Fibroblast of skin of back (primary cell): ENCODE results near the gene OLFML2B. TPM values are rescaled to one million over a fixed set of nuclear protein-coding genes. Genes with fewer than 3 reads are reported as not detected.
A peak's percentile ranks its signal among the peaks of the same experiment; 100 is the strongest.
"Not testable (repeated sequence)": the region's sequence is repeated elsewhere in the genome, so short reads cannot be mapped to it uniquely, and the experiment has no call there.

Source experiments
- DNase-seq: peaks from one replicate; pipeline ENCODE4 v3.0.0-alpha.2; 2013
- polyA plus RNA-seq, 2 experiments: library from polyadenylated mRNA; unstranded; fragments of 120-200 nt; gene quantifications; one replicate each; pipeline ENCODE4 v1.2.1, GENCODE V29; 2013; ENCODE audit not compliant: insufficient read length in 2 of 2

The OLFML2B gene
- polyA plus RNA-seq (2013, experiment 1 of 2; ENCODE audit: insufficient read length): 108 TPM
- 275 TPM for polyA plus RNA-seq (2013, experiment 2 of 2; ENCODE audit: insufficient read length)

DNA sequence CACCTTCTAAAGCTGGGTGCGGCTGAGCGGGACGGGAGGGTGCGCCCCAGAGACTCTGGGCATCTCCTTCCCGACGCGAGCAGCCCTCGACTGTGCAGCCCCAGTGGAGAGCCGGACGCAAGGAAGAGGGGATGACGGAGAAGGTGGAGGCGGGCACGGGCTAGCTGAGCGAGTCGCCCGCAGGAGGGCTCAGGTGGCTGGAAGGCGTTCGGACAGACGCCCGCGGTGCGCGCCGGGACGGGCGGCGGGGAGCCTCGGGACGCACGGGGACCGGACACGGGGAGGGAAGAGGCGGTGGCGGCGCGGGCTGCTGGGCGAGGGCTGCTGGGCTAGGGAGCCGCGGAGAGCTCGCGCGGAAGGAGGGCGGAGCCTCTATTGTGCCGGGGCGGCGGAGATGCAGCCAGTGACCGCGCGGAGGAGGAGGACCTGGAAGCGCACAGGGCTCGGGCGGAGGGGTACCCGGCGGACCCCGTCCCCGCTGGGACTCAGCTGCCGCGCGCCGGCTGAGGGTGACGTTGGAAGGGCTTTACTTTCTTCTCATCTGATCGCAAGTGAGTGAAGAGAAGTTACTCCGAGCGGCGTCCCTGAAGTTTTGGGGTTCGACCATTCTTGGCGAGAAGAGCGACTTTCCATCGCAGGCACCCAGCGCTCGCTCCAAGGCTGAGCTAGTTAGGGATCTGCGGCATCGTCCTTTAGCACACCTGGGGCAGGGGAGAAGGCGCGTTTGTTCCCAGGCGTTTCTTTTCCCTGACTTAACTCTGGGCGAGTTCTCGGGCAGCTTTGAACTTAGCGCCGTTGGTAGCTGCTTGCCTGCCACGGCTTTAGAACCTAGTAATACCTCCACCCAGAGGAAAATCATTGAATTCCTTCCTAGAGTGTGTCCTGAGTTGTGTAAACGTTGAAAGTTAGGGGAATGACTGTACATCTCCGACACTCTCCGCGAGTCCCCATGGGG is at the start of gene OLFML2B:
OLFML2B (minus strand) TSS at position 323 of the 955 bp plus-strand sequence. CDS start 439 bp downstream, outside the sequence.
- DNase-seq: peak; percentile 93

DNA sequence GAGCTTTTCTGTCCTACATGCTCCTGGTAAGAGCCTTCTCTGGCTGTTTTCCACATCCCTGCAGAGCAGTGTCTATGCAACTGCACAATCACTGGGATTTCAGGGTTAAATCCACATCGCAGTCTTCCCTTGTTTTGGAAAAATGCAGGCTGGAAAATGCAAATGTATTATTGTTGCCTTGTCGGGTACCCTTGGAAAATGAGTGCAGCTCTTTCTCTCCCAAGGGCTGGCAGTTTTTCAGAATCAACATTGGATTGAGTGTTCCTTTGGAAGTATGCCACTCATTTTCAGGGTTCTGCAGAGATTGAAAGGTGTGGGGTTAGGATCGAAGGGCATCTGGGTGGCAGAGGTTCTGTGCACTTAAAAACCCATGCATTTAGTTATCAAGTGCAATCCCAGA is 49.1 kb upstream of the OLFML2B start:
- DNase-seq: no peak

GRCh38 chr1:162070825-162071224 is 47.2 kb upstream of the OLFML2B start:
- DNase-seq: no peak

DNA sequence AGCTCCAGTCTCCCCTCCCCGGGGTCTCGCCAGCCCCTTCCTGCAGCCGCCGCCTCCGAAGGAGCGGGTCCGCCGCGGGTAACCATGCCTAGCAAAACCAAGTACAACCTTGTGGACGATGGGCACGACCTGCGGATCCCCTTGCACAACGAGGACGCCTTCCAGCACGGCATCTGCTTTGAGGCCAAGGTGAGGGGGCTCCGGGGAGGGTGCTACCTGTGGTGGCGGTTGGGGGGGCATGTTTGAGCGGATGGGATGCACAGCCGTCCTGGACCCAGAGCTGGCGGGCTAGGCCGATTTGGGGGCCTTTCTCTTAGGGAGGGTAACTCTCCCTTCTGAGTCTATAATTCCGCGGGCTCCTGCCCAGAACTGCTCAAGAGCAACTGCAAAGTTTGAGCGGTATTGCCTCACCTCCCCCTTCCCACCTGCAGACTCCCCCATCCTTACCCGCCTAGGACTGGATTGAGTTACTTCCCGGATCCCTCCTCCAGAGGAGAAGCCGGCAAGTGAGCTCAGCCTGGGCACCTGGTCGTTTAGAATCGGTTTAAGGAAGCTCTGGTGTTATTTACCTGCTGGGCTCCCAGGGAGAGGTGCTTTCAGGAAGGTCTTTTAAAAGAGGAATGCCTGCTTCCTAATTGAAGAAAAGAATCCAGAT is 46.6 kb upstream of the OLFML2B start:
- DNase-seq: no peak

DNA sequence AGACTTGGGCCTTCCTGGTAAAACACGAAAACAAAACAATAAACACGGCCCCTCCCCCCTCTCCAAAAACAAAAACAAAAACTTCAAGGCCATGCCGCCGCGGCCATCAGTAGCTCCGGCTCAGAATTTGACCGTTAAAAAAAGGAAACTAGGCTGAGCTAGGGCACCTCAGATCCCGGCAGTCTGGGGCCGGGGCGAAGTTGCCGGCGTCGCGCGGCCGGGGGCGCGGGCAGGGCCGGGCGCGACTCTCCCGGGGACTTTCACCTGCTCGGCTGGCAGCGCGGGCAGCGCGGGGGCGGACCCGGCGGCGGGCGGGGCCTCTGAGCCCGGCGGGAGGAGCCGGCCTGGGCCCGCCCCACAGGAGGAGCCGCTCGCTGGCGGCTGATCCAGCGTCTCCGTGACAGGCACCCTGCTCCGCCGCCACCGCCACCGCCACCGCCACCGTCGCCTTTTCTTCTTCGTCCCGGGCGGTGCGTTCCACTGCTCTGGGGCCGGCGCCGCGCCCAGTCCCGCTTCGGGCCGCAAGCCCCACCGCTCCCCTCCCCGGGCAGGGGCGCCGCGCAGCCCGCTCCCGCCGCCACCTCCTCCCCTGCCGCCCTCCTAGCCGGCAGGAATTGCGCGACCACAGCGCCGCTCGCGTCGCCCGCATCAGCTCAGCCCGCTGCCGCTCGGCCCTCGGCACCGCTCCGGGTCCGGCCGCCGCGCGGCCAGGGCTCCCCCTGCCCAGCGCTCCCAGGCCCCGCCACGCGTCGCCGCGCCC is 45.8 kb upstream of the OLFML2B start, which contains the start of gene NOS1AP:
NOS1AP (plus strand) TSS at position 358 of the 760 bp plus-strand sequence. CDS start 487 bp downstream, outside the sequence.
- DNase-seq: peak; percentile 66

DNA sequence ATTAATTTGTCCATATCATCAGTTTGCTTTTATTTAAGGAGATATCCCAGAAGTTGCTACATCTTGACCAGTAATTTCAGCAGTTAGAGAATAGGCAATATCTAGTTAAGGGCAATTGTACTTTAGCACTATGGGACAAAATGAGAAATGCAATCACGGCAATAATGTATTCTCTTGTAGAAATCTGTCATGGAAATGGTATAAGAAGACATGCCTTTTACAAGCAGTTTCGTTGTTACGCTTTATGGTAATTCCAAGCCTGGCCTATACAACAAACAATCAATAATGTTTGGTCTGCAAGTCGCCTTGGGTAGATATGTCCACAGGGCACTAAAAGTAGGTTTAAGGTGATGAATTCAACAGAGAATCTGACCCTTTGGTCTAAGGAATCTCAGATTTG is 44.6 kb upstream of the OLFML2B start:
- no peak for DNase-seq

GRCh38 chr1:162067466-162067865 is 43.8 kb upstream of the OLFML2B start:
- DNase-seq: no peak

- DNase-seq: not testable (repeated sequence)
Measured at GRCh38 chr1:162066836-162067235, 43.2 kb upstream of the OLFML2B start.

GRCh38 chr1:162065016-162065415 is 41.3 kb upstream of the OLFML2B start:
- no peak for DNase-seq

- no peak for DNase-seq
Measured at GRCh38 chr1:162062542-162063015, 38.9 kb upstream of the OLFML2B start.

GRCh38 chr1:162060314-162060713 is 36.6 kb upstream of the OLFML2B start:
- DNase-seq: no peak

DNA sequence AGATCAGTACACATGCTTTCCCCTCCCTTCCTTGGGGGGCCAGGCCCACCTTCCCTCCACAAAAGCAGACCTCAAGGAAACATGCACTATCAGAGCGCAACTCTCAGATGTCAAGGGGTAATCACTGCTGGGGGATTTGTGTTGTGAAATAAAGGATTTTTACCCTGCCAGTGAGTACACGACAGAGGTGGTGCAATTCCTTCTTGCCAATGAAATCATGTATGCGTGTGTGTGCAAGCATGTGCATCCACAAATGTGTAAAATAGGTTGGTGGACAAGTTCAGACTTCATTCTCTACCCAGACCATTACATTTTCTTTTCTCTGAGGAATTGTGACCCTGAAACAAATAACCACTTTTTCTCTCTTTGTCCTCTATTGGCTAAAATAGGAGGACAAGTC is 36.1 kb upstream of the OLFML2B start:
- DNase-seq: no peak

DNA sequence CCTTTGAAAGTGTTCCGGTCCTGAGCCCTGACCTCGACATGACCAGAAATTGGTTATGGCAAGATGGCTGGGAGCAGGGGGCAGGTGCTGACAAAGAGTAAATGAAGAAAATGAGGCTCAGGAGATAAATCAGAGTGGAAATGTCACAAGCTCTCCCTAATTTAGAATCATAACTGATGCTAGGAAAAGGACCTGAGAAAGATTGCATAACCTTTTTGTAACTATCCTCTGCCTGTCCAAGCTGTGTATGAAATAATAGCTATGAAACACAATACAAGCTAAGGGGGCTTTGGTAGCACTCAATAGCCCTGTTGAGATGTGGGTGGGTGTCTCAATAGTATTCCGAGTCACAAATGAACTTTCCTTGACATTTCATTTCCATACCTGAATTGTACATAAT is 32.9 kb upstream of the OLFML2B start:
- no peak for DNase-seq

DNA sequence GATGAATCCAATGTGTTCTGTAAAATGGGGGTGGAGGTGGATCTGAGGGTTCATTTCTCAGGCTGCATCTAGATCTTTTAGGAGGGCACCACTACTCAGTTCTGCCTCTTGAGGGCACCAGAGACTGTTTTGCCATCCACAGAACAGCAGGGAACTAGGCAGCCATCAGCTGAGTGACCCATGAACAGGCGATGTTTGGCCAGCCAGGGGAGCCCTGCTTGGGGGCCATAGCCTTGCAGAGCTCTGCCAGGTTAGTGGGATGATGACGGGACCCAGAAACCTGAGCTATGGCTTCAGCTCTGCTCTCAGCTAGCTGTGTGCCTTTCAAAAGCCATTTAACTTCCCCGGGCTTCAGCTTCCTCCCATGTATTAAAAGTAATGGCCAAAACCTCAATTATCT is 32.4 kb upstream of the OLFML2B start:
- peak; percentile 73 for DNase-seq

GRCh38 chr1:162055062-162055461 is 31.4 kb upstream of the OLFML2B start:
- peak; percentile 91 for DNase-seq

DNA sequence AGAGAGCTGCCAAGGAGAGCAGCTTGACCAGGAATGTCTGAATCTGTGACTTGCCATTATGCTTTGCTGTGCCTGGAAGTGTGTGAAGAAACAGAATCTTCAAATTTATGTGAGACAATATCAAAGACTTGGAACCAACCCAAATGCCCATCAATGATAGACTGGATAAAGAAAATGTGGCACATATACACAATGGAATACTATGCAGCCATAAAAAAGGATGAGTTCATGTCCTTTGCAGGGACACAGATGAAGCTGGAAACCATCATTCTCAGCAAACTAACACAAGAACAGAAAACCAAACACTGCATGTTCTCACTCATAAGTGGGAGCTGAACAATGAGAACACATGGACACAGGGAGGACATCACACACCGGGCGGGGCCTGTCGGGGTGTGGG is 30.3 kb upstream of the OLFML2B start:
- not testable (repeated sequence) for DNase-seq

- no peak for DNase-seq
Measured at GRCh38 chr1:162046921-162047320, 23.3 kb upstream of the OLFML2B start.

- no peak for DNase-seq
Measured at GRCh38 chr1:162042361-162042760, 18.7 kb upstream of the OLFML2B start.

DNA sequence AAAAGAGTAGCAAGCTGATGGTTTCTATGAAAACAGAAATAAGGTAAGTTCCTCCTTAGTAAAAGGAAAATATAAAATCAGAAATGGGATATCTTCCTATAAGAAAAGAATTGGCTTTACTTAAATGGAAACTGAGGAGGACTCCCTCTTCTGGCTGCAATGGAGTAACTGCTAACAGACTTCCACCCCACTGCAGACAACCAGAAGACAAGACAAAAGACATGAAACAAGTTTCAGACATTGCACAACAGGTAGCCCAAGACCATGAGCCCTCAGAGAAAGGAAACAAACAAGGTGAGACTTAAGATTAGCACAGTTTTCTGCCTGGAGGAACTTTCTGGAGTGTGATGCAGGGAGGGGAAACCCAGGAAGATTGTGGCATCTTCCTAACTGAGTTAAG is 17.0 kb upstream of the OLFML2B start:
- peak; percentile 37 for DNase-seq

DNA sequence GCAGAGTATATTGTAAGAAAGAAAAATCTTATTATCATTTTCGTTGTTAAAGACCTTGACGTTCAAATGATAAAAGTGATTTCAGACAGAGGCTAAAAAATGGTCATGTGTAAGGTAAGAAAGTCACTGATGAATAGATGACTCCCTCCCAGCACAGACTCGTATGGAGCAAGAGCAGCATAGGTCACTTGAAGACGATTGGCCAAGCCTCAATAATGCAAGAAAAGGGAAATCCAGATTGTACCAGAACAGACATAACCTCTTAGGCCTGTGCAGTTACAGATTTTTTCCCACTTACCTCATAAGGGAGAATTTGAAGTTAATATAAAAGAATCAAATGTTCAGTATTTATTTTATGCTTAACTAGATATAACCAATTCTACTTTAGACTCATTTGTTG is 16.3 kb upstream of the OLFML2B start:
- DNase-seq: no peak

- no peak for DNase-seq
Measured at GRCh38 chr1:162038624-162039023, 15.0 kb upstream of the OLFML2B start.

- DNase-seq: no peak
Measured at GRCh38 chr1:162036163-162036562, 12.5 kb upstream of the OLFML2B start.

- DNase-seq: peak; percentile 27
Measured at GRCh38 chr1:162035241-162035640, 11.6 kb upstream of the OLFML2B start.
